Kidney tubule cell (primary cell): ENCODE measurements around the gene ARHGEF25.
"Not testable (repeated sequence)": the region's sequence is repeated elsewhere in the genome, so short reads cannot be mapped to it uniquely, and the experiment has no call there.

Experiments used
- DNase-seq: peaks from one replicate; pipeline ENCODE4 v3.0.0-alpha.2; 2018; ENCODE audit warnings: low spot score

Gene ARHGEF25

DNA sequence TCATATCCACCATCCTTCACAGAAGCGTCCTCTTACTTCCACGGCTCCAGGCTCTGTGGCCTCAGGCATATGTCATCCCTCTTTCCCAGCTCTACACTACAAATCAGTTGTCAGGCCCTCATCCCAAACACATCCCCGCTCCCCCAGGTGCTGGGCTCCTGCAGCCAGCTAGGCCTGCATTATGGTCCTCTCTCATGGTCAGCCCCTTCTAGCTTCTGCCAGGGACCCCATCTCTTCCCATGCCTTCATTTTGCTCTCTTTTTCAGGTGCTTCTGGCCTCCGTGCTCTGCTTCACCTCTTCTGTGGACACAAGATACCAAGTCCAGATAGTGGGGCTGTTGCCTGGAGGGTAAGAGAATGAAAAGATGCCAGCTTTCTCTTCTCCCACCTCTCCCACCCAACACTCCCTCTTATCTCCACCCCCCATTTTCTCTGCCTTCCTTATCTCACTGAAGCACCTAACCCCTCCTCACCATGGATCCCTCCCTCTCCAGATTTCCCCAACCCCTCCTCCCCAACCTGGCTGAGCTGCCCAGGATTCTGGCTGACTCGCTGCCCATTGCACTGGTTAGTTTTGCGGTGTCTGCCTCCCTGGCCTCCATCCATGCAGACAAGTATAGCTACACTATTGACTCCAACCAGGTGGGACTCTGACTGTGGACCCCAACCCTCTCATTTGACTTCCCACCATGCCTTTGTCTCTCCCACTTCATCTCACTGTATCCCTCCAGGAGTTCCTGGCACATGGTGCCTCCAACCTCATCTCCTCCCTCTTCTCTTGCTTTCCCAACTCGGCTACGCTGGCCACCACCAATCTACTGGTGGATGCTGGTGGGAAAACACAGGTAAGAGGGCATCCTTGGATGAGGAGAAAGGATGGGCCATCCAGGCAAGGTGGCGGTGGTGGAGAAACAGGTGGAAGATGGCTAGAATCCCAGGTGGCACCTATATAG lies 11.3 kb downstream of the ARHGEF25 start:
- no peak for DNase-seq

- DNase-seq = no peak
Observed at GRCh38 chr12:57623385-57623784, 12.2 kb downstream of the ARHGEF25 start.

DNA sequence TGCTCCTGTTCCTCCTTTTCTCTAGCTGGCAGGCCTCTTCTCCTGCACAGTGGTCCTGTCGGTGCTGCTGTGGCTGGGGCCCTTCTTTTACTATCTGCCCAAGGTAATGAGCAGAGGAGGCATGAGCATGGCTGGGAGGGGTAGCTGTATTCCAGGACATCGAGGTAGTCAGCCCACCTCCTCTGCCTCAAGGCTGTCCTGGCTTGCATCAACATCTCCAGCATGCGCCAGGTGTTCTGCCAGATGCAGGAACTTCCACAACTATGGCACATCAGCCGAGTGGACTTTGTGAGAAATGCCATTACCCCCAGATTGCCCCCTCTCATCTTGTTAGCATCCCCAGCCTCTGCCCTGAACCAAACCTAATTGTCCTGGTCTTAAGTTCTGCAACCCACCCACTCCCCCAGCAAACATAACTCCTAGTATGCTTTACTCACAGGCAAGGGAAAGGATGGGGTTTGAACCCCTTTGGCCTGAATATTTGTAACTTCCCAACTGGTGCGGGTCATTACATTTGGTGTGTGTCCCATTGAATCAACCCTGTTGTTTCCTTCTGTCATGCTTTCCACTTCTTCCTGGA lies 12.7 kb downstream of the ARHGEF25 start:
- no peak for DNase-seq

GRCh38 chr12:57624441-57625220 lies 13.4 kb downstream of the ARHGEF25 start:
- no peak for DNase-seq

- DNase-seq = no peak
Observed at GRCh38 chr12:57625261-57626032, 14.2 kb downstream of the ARHGEF25 start.

- no peak for DNase-seq
Observed at GRCh38 chr12:57626111-57626920, 15.1 kb downstream of the ARHGEF25 start.

DNA sequence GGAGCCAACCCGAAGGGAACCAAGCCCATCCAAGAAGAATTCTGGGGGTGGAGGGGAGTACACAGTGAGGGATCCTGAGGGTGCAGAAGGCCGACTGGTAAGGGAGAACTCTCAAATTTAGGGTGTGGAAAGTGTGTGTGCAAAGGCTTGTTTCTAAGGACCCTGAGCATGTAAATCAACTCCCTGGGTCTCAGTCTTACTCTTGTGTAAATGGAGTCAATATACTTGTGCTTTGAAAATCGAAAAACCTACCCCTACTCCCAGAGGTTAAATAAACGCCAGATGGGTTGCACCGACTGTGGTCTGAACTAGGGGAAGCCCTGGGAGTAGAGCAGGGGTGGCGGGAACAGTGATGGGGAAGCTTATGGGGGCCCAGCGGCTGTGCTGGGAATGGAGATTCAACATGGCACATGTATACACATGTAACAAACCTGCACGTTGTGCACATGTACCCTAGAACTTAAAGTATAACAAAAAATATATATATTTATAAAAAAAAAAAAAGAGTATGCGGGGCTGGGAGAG lies 15.7 kb downstream of the ARHGEF25 start:
- no peak for DNase-seq

- no peak for DNase-seq
Observed at GRCh38 chr12:57627501-57628279, 16.5 kb downstream of the ARHGEF25 start.

- no peak for DNase-seq
Observed at GRCh38 chr12:57628280-57629191, 17.3 kb downstream of the ARHGEF25 start.

DNA sequence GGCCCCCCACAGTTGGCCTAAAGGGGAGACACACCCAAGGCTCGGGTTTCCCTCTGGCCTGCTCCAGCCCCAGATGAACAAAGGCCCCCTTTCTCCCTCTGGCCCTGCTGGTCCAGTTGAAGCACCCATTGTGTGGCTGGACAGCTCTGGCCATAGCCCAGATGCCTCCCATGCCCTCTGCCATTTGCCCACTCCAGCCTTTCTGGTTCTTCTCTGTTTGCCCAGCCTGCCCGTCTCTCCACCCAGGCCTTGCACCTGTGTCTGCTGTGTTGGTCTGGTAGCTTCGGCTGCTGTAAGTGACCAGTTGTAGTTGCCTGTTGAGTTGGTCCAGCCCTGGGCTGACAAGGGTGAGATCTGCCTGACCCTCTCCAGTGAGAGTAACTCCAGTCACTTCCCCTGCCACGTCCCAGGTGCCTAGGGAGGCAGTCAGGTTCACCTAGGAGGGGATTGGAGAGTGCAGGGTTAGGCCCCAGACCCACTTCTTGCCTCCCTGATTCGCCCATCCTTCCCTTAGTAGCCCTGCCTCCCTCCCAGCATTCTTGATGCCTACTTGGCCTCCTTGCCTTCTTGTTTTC lies 18.7 kb downstream of the ARHGEF25 start:
- no peak for DNase-seq

DNA sequence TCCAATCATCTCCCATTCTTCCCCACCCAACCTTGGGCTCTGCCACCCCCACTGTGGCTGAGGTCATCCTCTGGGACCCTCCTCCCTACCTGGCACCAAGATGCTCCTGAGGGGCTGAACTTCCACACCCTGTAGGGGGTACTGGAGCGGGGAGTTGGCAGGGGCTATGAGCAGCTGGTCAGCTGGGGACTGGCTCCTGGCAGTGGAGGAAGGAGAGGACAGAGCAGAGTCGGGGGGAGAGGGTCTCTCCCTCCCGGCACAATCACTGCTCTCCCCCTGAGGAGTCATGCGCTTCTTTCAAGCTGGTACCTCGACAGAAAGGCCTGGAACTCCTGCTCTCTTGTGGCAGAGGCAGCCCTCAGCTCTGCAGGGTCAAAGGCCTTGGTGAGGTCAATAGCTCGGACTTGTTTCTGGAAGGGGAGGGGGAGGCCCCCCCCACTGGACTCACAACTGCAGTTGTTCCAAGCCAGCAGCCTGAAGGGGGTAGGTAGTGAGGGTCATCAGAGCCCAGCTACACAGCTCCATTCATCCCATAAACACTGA lies 19.7 kb downstream of the ARHGEF25 start:
- no peak for DNase-seq

DNA sequence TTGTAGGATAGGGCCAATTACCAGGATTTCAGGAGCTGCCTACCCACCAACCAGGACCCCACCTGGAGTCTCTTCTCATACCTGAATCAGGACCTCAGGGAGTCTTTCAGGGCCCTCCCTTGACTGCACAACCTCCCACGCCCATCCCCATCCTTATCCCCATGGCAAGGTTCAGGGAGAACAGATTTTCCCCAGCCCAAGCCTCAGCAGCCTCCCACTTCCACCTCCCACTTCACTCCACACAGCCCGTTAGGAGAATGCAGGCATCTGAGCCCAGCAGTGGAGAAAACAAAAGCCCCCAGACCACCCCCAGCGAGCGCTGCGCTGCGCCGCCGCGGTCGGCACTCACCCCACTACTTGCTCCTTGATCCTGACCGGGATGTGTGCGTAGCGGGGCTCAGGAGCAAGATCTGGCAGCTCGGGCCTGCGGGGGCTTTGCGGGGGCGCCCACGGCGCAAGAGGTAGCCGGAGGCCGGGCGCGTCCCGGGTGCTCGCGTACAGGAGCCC lies 20.4 kb downstream of the ARHGEF25 start:
- DNase-seq = no peak

GRCh38 chr12:57632073-57632957 lies 21.1 kb downstream of the ARHGEF25 start:
- DNase-seq = no peak

GRCh38 chr12:57632958-57633840 lies 22.0 kb downstream of the ARHGEF25 start, which contains the start of gene B4GALNT1:
TSS of gene B4GALNT1 (minus strand) at chr12:57633201. CDS start at chr12:57632132, 1,069 bp downstream.
- DNase-seq = peak; percentile 57

- DNase-seq = not testable (repeated sequence)
Observed at GRCh38 chr12:57636731-57637130, 25.5 kb downstream of the ARHGEF25 start.

DNA sequence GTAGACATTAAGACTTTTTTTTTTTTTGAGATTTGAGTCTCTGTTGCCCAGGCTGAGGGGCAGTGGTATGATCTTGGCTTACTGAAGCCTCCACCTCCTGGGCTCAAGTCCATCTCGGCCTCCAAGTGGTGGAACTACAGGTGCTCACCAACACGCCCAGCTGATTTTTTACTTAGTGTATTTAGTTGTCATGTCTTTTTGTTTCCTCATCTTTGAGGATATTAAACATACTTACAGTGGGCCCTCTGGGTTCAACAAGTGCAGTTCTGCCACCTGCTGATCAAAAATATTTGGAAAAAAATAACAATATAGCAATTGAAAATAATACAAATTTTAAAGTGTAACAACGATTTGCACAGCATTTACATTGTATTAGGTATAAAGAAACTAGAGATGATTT lies 26.1 kb downstream of the ARHGEF25 start:
- DNase-seq = no peak
